NT2/D1 (cell line): ENCODE measurements around the gene SND1.

Source experiments
- SUZ12 ChIP-seq: IDR thresholded peaks from 2 replicates; pipeline ENCODE4 v1.6.1; 2011; ENCODE audit not compliant: insufficient read length, insufficient read depth; ENCODE audit errors: extremely low read depth
- YY1 ChIP-seq: IDR thresholded peaks from 2 replicates; pipeline ENCODE4 v1.6.1; 2011; ENCODE audit not compliant: insufficient read length, insufficient read depth
- ZNF274 ChIP-seq: IDR thresholded peaks from 2 replicates; pipeline ENCODE4 v1.6.1; 2011; ENCODE audit warnings: mild to moderate bottlenecking, low read depth, low read length

- TF ChIP-seq ZNF274 (no peak), YY1 (no peak), SUZ12 (no peak)
Measured at GRCh38 chr7:127798769-127799372, 146.9 kb downstream of the SND1 start.
